ENCODE measurements around the gene PNKD.
"Not testable (repeated sequence)": the region's sequence is repeated elsewhere in the genome, so short reads cannot be mapped to it uniquely, and the experiment has no call there.

Gene PNKD

GRCh38 chr2:218257390-218257981 lies 12.8 kb upstream of the PNKD start:
- DNase-seq, result peak; percentile 84 to 87

GRCh38 chr2:218259099-218259961 lies 11.0 kb upstream of the PNKD start:
- DNase-seq, result no peak

GRCh38 chr2:218260166-218260565 lies 10.2 kb upstream of the PNKD start:
- no peak for DNase-seq

GRCh38 chr2:218260742-218261422 lies 9.4 kb upstream of the PNKD start, which contains the start of gene GPBAR1:
Gene GPBAR1 (plus strand): TSS chr2:218261015. CDS start chr2:218262725, 1,710 bp downstream.
- no peak for DNase-seq

GRCh38 chr2:218261423-218262236 lies 8.7 kb upstream of the PNKD start:
- DNase-seq, result no peak

- DNase-seq, result no peak
Observed at GRCh38 chr2:218262237-218262600, 8.1 kb upstream of the PNKD start.

- no peak for DNase-seq
Observed at GRCh38 chr2:218262631-218263586, 7.4 kb upstream of the PNKD start.

GRCh38 chr2:218263817-218264641 lies 6.3 kb upstream of the PNKD start:
- DNase-seq, result no peak

GRCh38 chr2:218264773-218265561 lies 5.4 kb upstream of the PNKD start:
- no peak for DNase-seq

- no peak for DNase-seq
Observed at GRCh38 chr2:218265626-218266025, 4.7 kb upstream of the PNKD start.

- no peak for DNase-seq
Observed at GRCh38 chr2:218266316-218266979, 3.9 kb upstream of the PNKD start.

GRCh38 chr2:218267259-218267658 lies 3.1 kb upstream of the PNKD start:
- no peak for DNase-seq

- no peak for DNase-seq
Observed at GRCh38 chr2:218270721-218271486, 585 bp downstream of the PNKD start.

- DNase-seq, result no peak
Observed at GRCh38 chr2:218271487-218271797, 1.1 kb downstream of the PNKD start.

GRCh38 chr2:218271865-218272530 lies 1.7 kb downstream of the PNKD start:
- DNase-seq, result no peak

GRCh38 chr2:218272531-218273212 lies 2.4 kb downstream of the PNKD start:
- peak; percentile 84 to 86 for DNase-seq

- DNase-seq, result not testable (repeated sequence)
Observed at GRCh38 chr2:218273214-218273907, 3.0 kb downstream of the PNKD start.

All from activated T-cell treated with anti-CD3 and anti-CD28 coated beads, Interleukin-2, amount 50 U/mL, for 48 hours (primary cell).